Panc1 (cell line): Measurements from ENCODE around the gene HEG1. TPM values are rescaled to one million over a fixed set of nuclear protein-coding genes. Genes with fewer than 3 reads are reported as not detected.

Experiments used
- ATAC-seq: fragments of 200-7000 bp; cut with Tn5 transposase; 2 replicates; pipeline ENCODE4 v1.9.1; 2020; ENCODE audit warnings: mild to moderate bottlenecking, moderate library complexity
- BruUV-seq: library from RNA; stranded (reverse); fragments of 400-500 nt; replicated peaks from 2 replicates; lab custom pipeline; 2021; lab: Mats Ljungman, UMichigan
- CTCF ChIA-PET: fragments of 300-600 bp; sonication (Branson Sonifier 250); formaldehyde crosslinking; loops from one replicate; lab custom pipeline; 2022; ENCODE audit warnings: antibody characterized with exemption; lab: Charles Lee
- POLR2A ChIA-PET: fragments of 300-600 bp; sonication (Branson Sonifier 250); formaldehyde crosslinking; loops from one replicate; lab custom pipeline; 2022; ENCODE audit warnings: antibody characterized with exemption; lab: Charles Lee
- DNase-seq: peaks from one replicate; pipeline ENCODE4 v3.0.0-alpha.2; 2010; ENCODE audit warnings: low read depth, low spot score
- H3K27ac ChIP-seq: 2 replicates; pipeline ENCODE4 v1.5.1; 2011; ENCODE audit warnings: mild to moderate bottlenecking, low read length, inconsistent platforms
- H3K27me3 ChIP-seq: fragments of 200-500 bp; sonication (Bioruptor generic); 2 replicates; pipeline ENCODE4 v1.6.0; 2014; ENCODE audit warnings: low read length, inconsistent platforms; ENCODE audit not compliant: control insufficient read depth, insufficient read depth
- H3K36me3 ChIP-seq: fragments of 200-500 bp; sonication (Bioruptor generic); 2 replicates; pipeline ENCODE4 v1.5.1; 2014; ENCODE audit warnings: inconsistent platforms, mild to moderate bottlenecking, low read length, moderate library complexity; ENCODE audit not compliant: control insufficient read depth, insufficient read depth
- H3K4me1 ChIP-seq: 2 replicates; pipeline ENCODE4 v1.5.1; 2011; ENCODE audit warnings: inconsistent platforms, mild to moderate bottlenecking, low read length, moderate library complexity; ENCODE audit not compliant: control insufficient read depth, insufficient read depth
- H3K4me3 ChIP-seq, 2 experiments: 2 replicates each; pipeline ENCODE4 v1.5.1; 2011 to 2012; ENCODE audit warnings: low read depth in 2 of 2, low read length in 2 of 2, mild to moderate bottlenecking in 2 of 2, inconsistent platforms in 1 of 2, moderate library complexity in 1 of 2
- H3K9me3 ChIP-seq: fragments of 200-500 bp; sonication (Bioruptor generic); 2 replicates; pipeline ENCODE4 v1.5.1; 2014; ENCODE audit warnings: low read depth, mild to moderate bottlenecking, inconsistent platforms, low read length, moderate library complexity; ENCODE audit not compliant: control insufficient read depth, insufficient read depth
- CTCF ChIP-seq: fragments of 450-650 bp; IDR thresholded peaks from 2 replicates; pipeline ENCODE4 v1.5.1; 2017; ENCODE audit warnings: mild to moderate bottlenecking
- POLR2AphosphoS5 ChIP-seq: IDR thresholded peaks from 2 replicates; pipeline ENCODE4 v1.6.1; 2012; ENCODE audit warnings: mild to moderate bottlenecking, low read depth, low read length, moderate library complexity
- REST ChIP-seq, 2 experiments: IDR thresholded peaks; 2 replicates each; pipeline ENCODE4 v1.6.1; 2011 to 2012; ENCODE audit warnings: low read depth in 2 of 2, control low read depth in 1 of 2, low read length in 1 of 2, mild to moderate bottlenecking in 1 of 2, moderate library complexity in 1 of 2; ENCODE audit not compliant: insufficient read depth in 1 of 2
- SIN3A ChIP-seq: IDR thresholded peaks from 2 replicates; pipeline ENCODE4 v1.6.1; 2012; ENCODE audit warnings: low read depth, mild to moderate bottlenecking, low read length, moderate library complexity, borderline replicate concordance; ENCODE audit not compliant: insufficient read depth
- TCF7L2 ChIP-seq: IDR thresholded peaks from 2 replicates; pipeline ENCODE4 v1.6.1; 2011; ENCODE audit warnings: mild to moderate bottlenecking, low read depth, low read length, inconsistent platforms
- in situ Hi-C: cut with HindIII; loops from 2 replicates; pipeline ENCODE4 v1.10.0; 2016; ENCODE audit warnings: low sequenced_read_pairs, low pct_unique_long_range_greater_than_20kb
- intact Hi-C: fragments of 100-400 bp; cut with micrococcal nuclease; formaldehyde crosslinking; loops from one replicate; pipeline ENCODE4 v1.10.0; 2022; ENCODE audit not compliant: unreplicated experiment
- total RNA-seq: library from RNA; stranded (reverse); gene quantifications from one replicate; pipeline ENCODE4 v1.2.1, GENCODE V29; 2021; ENCODE audit not compliant: unreplicated experiment

The HEG1 gene
- total RNA-seq, 1 experiment from 2014 or later: 141 TPM

DNA sequence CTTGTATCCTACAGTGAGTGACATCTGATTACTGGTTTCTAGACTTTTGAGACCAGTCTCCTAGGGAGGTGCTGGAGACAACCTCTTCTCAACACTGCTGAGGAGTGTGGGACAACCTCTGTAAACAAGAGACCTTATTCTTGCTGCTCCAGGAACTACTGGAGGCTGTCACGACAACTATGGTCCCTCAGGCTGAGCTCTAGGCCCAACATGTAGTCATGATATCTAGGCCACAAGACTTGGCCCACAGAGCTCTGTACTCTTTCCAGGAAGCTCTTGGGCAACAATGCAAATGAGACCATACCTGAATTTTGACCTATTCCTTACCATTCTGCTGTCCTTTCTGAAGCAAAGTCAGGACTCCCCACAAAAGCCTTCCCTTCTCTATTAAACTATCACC lies 24.3 kb upstream of the HEG1 start:
- TF ChIP-seq REST (IDR thresholded peaks at IDR 0.05; ENCODE audit: insufficient read depth in 1 of 2, low read depth in 2 of 2, low read length in 1 of 2) (no peak), CTCF (no peak)
- H3K4me3 ChIP-seq: no peak overlapping the region
- ATAC-seq (no peak), DNase-seq (no peak)
- in situ Hi-C loops (no loop called here), intact Hi-C loops (no loop called here)
- H3K27me3 ChIP-seq: no peaks in the 10 kb centered on the region
- 0 out of 2 replicates have a peak, but pooled peaks cover 3% of the 10 kb centered on the region for H3K4me1 ChIP-seq
- POLR2A ChIA-PET: no interaction called here
- no peaks in the 10 kb centered on the region for H3K9me3 ChIP-seq
- 0 out of 2 replicates have a peak overlapping the region, but pooled peaks have one; percentile 15 for H3K27ac ChIP-seq
- no peaks in the 10 kb centered on the region for H3K36me3 ChIP-seq
- CTCF ChIA-PET: no interaction called here
- no TSS peak for BruUV-seq

GRCh38 chr3:125079675-125080045 lies 23.9 kb upstream of the HEG1 start:
- DNase-seq (no peak), ATAC-seq (no peak)
- ChIA-PET POLR2A (interaction anchor here (0.5 to 0.7 kb wide), 2 partner anchors 28 to 119 kb away, joined by 3 to 4 read pairs; no protein-coding TSS in a partner anchor), CTCF (no interaction called here)
- intact Hi-C loops (no loop called here), in situ Hi-C loops (no loop called here)
- BruUV-seq: no TSS peak
- Histone ChIP-seq H3K4me3 (no peak overlapping the region), H3K4me1 (0 out of 2 replicates have a peak, but pooled peaks cover 3% of the 10 kb centered on the region), H3K27me3 (no peaks in the 10 kb centered on the region), H3K9me3 (no peaks in the 10 kb centered on the region), H3K36me3 (no peaks in the 10 kb centered on the region), H3K27ac (no peak overlapping the region)
- TF ChIP-seq REST (IDR thresholded peaks at IDR 0.05; ENCODE audit: insufficient read depth in 1 of 2, low read depth in 2 of 2, low read length in 1 of 2): no peak
- TF ChIP-seq CTCF: no peak
- no peak for TF ChIP-seq POLR2AphosphoS5
- no peak for TF ChIP-seq TCF7L2
- no peak for TF ChIP-seq SIN3A
